H1 (cell line): Measurements from ENCODE around the gene KANSL1. TPM values are rescaled to one million over a fixed set of nuclear protein-coding genes. Genes with fewer than 3 reads are reported as not detected.

ENCODE experiments used
- CTCF ChIA-PET: fragments of 300-600 bp; sonication (Branson Sonifier 250); formaldehyde crosslinking; loops from one replicate; lab custom pipeline; 2021; ENCODE audit not compliant: partially characterized antibody; lab: Charles Lee
- POLR2A ChIA-PET: fragments of 300-600 bp; sonication (Branson Sonifier 250); formaldehyde crosslinking; loops from one replicate; lab custom pipeline; 2021; ENCODE audit warnings: inconsistent platforms; ENCODE audit not compliant: partially characterized antibody; lab: Charles Lee
- DNase-seq, 2 experiments: peaks; one replicate each; pipeline versions ENCODE4 v3.0.0 to v3.0.0-alpha.2; 2010 to 2022; ENCODE audit warnings: low spot score in 2 of 2, low read depth in 1 of 2, mixed read lengths in 1 of 2
- FAIRE-seq: peaks from 2 replicates; lab custom pipeline; 2011; peaks lifted over from hg19 to GRCh38; lab: Jason Lieb, UNC
- H2AFZ ChIP-seq: 2 replicates; pipeline ENCODE4 v1.8.1; 2012; ENCODE audit warnings: low read length, inconsistent platforms
- H2AK5ac ChIP-seq: 2 replicates; pipeline ENCODE4 v1.6.1; 2013; ENCODE audit warnings: low read depth, low read length
- H2BK120ac ChIP-seq: replicated peaks from 2 replicates; pipeline ENCODE3; 2013; ENCODE audit warnings: low read depth, low read length, inconsistent platforms
- H2BK12ac ChIP-seq: 2 replicates; pipeline ENCODE4 v1.6.1; 2013; ENCODE audit warnings: low read depth, low read length
- H2BK15ac ChIP-seq: 2 replicates; pipeline ENCODE4 v1.6.1; 2013; ENCODE audit warnings: low read length
- H2BK20ac ChIP-seq: 2 replicates; pipeline ENCODE4 v1.6.1; 2013; ENCODE audit warnings: low read length
- H2BK5ac ChIP-seq: 2 replicates; pipeline ENCODE4 v1.6.1; 2013; ENCODE audit warnings: low read depth, low read length
- H3K14ac ChIP-seq: 2 replicates; pipeline ENCODE4 v1.6.1; 2013; ENCODE audit warnings: inconsistent platforms; ENCODE audit not compliant: insufficient read length
- H3K18ac ChIP-seq: 2 replicates; pipeline ENCODE4 v1.6.1; 2013; ENCODE audit warnings: low read length; ENCODE audit errors: extremely low read depth
- H3K23ac ChIP-seq: 2 replicates; pipeline ENCODE4 v1.6.1; 2013; ENCODE audit warnings: inconsistent platforms; ENCODE audit not compliant: insufficient read length
- H3K23me2 ChIP-seq: 2 replicates; pipeline ENCODE4 v1.6.1; 2013; ENCODE audit warnings: low read depth, low read length
- H3K27ac ChIP-seq: 2 replicates; pipeline ENCODE4 v1.6.1; 2011; ENCODE audit warnings: low read depth, low read length, inconsistent platforms
- H3K27me3 ChIP-seq, 4 experiments: replicated peaks in 1 of 4; 1 replicate in 1 of 4; 2 replicates in 3 of 4; pipeline versions ENCODE4 v1.6.1 to v1.8.1; 2011 to 2013; ENCODE audit warnings: low read length in 3 of 4, mild to moderate bottlenecking in 3 of 4, inconsistent platforms in 2 of 4, mixed read lengths in 2 of 4, moderate library complexity in 1 of 4; ENCODE audit not compliant: control insufficient read depth in 3 of 4, insufficient read depth in 3 of 4; ENCODE audit errors: extremely low read depth in 1 of 4
- H3K36me3 ChIP-seq, 4 experiments: 2 replicates each; pipeline versions ENCODE4 v1.6.1 to v1.8.1; 2011 to 2013; ENCODE audit warnings: mild to moderate bottlenecking in 4 of 4, low read length in 3 of 4, moderate library complexity in 2 of 4, control low read depth in 1 of 4, inconsistent platforms in 1 of 4; ENCODE audit not compliant: insufficient read depth in 4 of 4, control insufficient read depth in 2 of 4
- H3K4ac ChIP-seq: replicated peaks from 2 replicates; pipeline ENCODE3; 2013; ENCODE audit warnings: low read length, low read depth, mixed read lengths, inconsistent platforms; ENCODE audit not compliant: insufficient read length
- H3K4me1 ChIP-seq, 4 experiments: replicated peaks in 1 of 4; 1 replicate in 1 of 4; 2 replicates in 3 of 4; pipeline versions ENCODE4 v1.6.1 to v1.8.1; 2011 to 2013; ENCODE audit warnings: low read length in 3 of 4, inconsistent platforms in 2 of 4, mixed read lengths in 1 of 4; ENCODE audit not compliant: insufficient read depth in 4 of 4, control insufficient read depth in 3 of 4
- H3K4me2 ChIP-seq, 2 experiments: 2 replicates each; pipeline versions ENCODE4 v1.6.1 to v1.8.1; 2011 to 2013; ENCODE audit warnings: low read depth in 2 of 2, low read length in 2 of 2, control low read depth in 1 of 2, inconsistent platforms in 1 of 2, mild to moderate bottlenecking in 1 of 2; ENCODE audit not compliant: insufficient read depth in 1 of 2
- H3K4me3 ChIP-seq, 4 experiments: fragments of 200-600, 300-600 bp in 1 of 4; sonication (generic), shearing (Covaris generic), sonication (Bioruptor Twin) in 1 of 4; 2 replicates each; pipeline versions ENCODE4 v1.5.1 to v1.8.1; 2011 to 2016; ENCODE audit warnings: low read length in 4 of 4, low read depth in 3 of 4, control low read depth in 2 of 4, inconsistent platforms in 2 of 4, mild to moderate bottlenecking in 2 of 4, mixed read lengths in 1 of 4, moderate library complexity in 1 of 4; ENCODE audit not compliant: insufficient read depth in 2 of 4; ENCODE audit errors: extremely low read depth in 1 of 4
- H3K56ac ChIP-seq: replicated peaks from 2 replicates; pipeline ENCODE3; 2013; ENCODE audit warnings: low read depth, mild to moderate bottlenecking, mixed read lengths, low read length, inconsistent platforms; ENCODE audit not compliant: insufficient read length
- H3K79me1 ChIP-seq: 2 replicates; pipeline ENCODE4 v1.6.1; 2013; ENCODE audit warnings: low read depth, low read length, control low read depth
- H3K79me2 ChIP-seq, 2 experiments: 2 replicates each; pipeline versions ENCODE4 v1.6.1 to v1.8.1; 2012 to 2013; ENCODE audit warnings: low read length in 2 of 2, mild to moderate bottlenecking in 2 of 2, inconsistent platforms in 1 of 2; ENCODE audit not compliant: insufficient read depth in 2 of 2, control insufficient read depth in 1 of 2
- H3K9ac ChIP-seq, 4 experiments: replicated peaks in 1 of 4; 1 replicate in 1 of 4; 2 replicates in 3 of 4; pipeline versions ENCODE4 v1.6.1 to v1.8.1; 2011 to 2013; ENCODE audit warnings: low read depth in 3 of 4, low read length in 3 of 4, control low read depth in 2 of 4, mild to moderate bottlenecking in 2 of 4, moderate library complexity in 2 of 4, inconsistent platforms in 1 of 4; ENCODE audit errors: extremely low read depth in 1 of 4
- H3K9me3 ChIP-seq, 2 experiments: 2 replicates each; pipeline versions ENCODE4 v1.6.1 to v1.8.1; 2012 to 2013; ENCODE audit warnings: mild to moderate bottlenecking in 2 of 2, moderate library complexity in 2 of 2, control low read depth in 1 of 2, inconsistent platforms in 1 of 2, low read depth in 1 of 2, low read length in 1 of 2, mixed read lengths in 1 of 2; ENCODE audit not compliant: insufficient read depth in 2 of 2
- H4K20me1 ChIP-seq, 2 experiments: replicated peaks in 1 of 2; 2 replicates each; pipeline versions ENCODE3 to v1.8.1; 2011 to 2013; ENCODE audit warnings: inconsistent platforms in 2 of 2, low read length in 2 of 2, mild to moderate bottlenecking in 1 of 2; ENCODE audit not compliant: insufficient read depth in 2 of 2, control insufficient read depth in 1 of 2
- H4K5ac ChIP-seq: 2 replicates; pipeline ENCODE4 v1.6.1; 2013; ENCODE audit warnings: low read length, low read depth, mixed read lengths, inconsistent platforms; ENCODE audit not compliant: insufficient read length
- H4K8ac ChIP-seq: 2 replicates; pipeline ENCODE4 v1.8.0; 2013; ENCODE audit warnings: mild to moderate bottlenecking, moderate library complexity, low read length, inconsistent platforms; ENCODE audit not compliant: insufficient read depth; ENCODE audit errors: extremely low read depth
- H4K91ac ChIP-seq: replicated peaks from 2 replicates; pipeline ENCODE3; 2013; ENCODE audit warnings: low read length, mixed read lengths, inconsistent platforms; ENCODE audit not compliant: insufficient read length
- CHD2 ChIP-seq: IDR thresholded peaks from 2 replicates; pipeline ENCODE4 v1.6.1; 2012; ENCODE audit warnings: low read length, improper control_type of control experiment
- CTBP2 ChIP-seq: IDR thresholded peaks from 2 replicates; pipeline ENCODE4 v1.7.0; 2011; ENCODE audit warnings: borderline replicate concordance, mild to moderate bottlenecking, moderate library complexity, mixed read lengths, low read length; ENCODE audit not compliant: insufficient read depth, insufficient read length
- E2F6 ChIP-seq: IDR thresholded peaks from 2 replicates; pipeline ENCODE4 v1.6.1; 2012; ENCODE audit warnings: inconsistent platforms
- KDM1A ChIP-seq: fragments of 200-600, 300-600 bp; sonication (generic); IDR thresholded peaks from 2 replicates; pipeline ENCODE4 v1.7.1; 2016; ENCODE audit warnings: mild to moderate bottlenecking, low read length, borderline replicate concordance
- KDM5A ChIP-seq: fragments of 200-600 bp; IDR thresholded peaks from 2 replicates; pipeline ENCODE4 v1.7.1; 2012; ENCODE audit warnings: mild to moderate bottlenecking, low read length, inconsistent platforms, mixed read lengths
- MAFK ChIP-seq: IDR thresholded peaks from 2 replicates; pipeline ENCODE4 v1.6.1; 2012; ENCODE audit warnings: low read depth, mild to moderate bottlenecking, improper control_type of control experiment, low read length
- POLR2A ChIP-seq, 2 experiments: IDR thresholded peaks; 1 replicate in 1 of 2; 2 replicates in 1 of 2; pipeline ENCODE4 v1.6.1; 2011; ENCODE audit warnings: low read depth in 2 of 2, low read length in 2 of 2, mild to moderate bottlenecking in 2 of 2; ENCODE audit errors: control extremely low read depth in 1 of 2
- SP1 ChIP-seq: IDR thresholded peaks from 2 replicates; pipeline ENCODE4 v1.6.1; 2011; ENCODE audit warnings: low read depth, low read length
- SP2 ChIP-seq: IDR thresholded peaks from 2 replicates; pipeline ENCODE4 v1.6.1; 2012; ENCODE audit warnings: mild to moderate bottlenecking, low read length, inconsistent platforms
- SP4 ChIP-seq: IDR thresholded peaks from 2 replicates; pipeline ENCODE4 v1.6.1; 2012; ENCODE audit warnings: low read length, inconsistent platforms
- TAF1 ChIP-seq: IDR thresholded peaks from 2 replicates; pipeline ENCODE4 v1.6.1; 2011; ENCODE audit warnings: mild to moderate bottlenecking, low read depth, low read length
- TCF12 ChIP-seq: IDR thresholded peaks from 2 replicates; pipeline ENCODE4 v1.6.1; 2011; ENCODE audit warnings: low read depth, mild to moderate bottlenecking, low read length
- polyA plus RNA-seq, 7 experiments: library from polyadenylated mRNA; depleted of rRNA in 3 of 7; stranded (reverse) in 5 of 7; unstranded in 2 of 7; fragments of >200 nt in 5 of 7; fragments of 200-250 nt in 2 of 7; gene quantifications; 1 replicate in 5 of 7; 2 replicates in 1 of 7; 4 replicates in 1 of 7; pipeline versions ENCODE4 v1.2.1 to v1.2.3, GENCODE V29; 2011 to 2013; ENCODE audit warnings: missing spikeins in 2 of 7, mixed read lengths in 2 of 7
- total RNA-seq: library from RNA; stranded (reverse); fragmentation: NEBNext Ultra II Directional; extraction: Animal tissue kit (Norgen Biotek cat#: 25700); gene quantifications from 2 replicates; pipeline ENCODE4 v1.2.1, GENCODE V29; 2021
- TF ChIP-seq, protein P1 (sequence below): IDR thresholded peaks from 2 replicates; pipeline ENCODE4 v1.6.1; 2012; ENCODE audit warnings: inconsistent platforms
- TF ChIP-seq, protein P2 (sequence below): IDR thresholded peaks from 2 replicates; pipeline ENCODE4 v1.6.1; 2012; ENCODE audit warnings: low read length, inconsistent platforms

KANSL1 gene
- total and polyA plus RNA-seq, 2 of the 8 experiments (the other 6 are each of a cell fraction or from before 2014, with no cell fraction given), result 34.0 to 128 TPM

DNA sequence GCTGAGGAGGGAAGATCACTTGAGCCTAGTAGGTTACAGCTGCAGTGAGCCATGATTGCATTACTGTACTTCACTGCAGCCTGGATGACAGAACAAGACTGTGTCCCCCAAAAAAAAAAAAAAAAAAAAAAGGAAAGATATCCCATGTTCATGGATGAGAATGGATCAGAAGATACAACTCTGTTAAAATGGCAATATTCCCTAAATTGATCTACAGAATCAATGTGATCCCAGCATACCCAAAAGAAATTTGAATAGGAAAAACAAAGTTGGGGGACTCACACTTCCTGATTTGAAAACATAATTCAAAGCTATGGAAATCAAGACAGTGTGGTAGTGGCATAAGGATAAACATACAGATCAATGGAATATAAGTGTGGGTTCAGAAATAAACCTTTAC, 12.7 kb upstream of the KANSL1 start:
- H3K4me2 ChIP-seq, result no peak overlapping the region
- H3K27ac ChIP-seq, result no peak overlapping the region
- FAIRE-seq (no peak), DNase-seq (no peak)
- H3K27me3 ChIP-seq, result no peaks in the 10 kb centered on the region
- no peaks in the 10 kb centered on the region for H3K9me3 ChIP-seq
- H4K20me1 ChIP-seq, result peaks cover 7 to 17% of the 10 kb centered on the region in 2 experiments
- no peak overlapping the region for H2BK5ac ChIP-seq
- no peaks in the 10 kb centered on the region for H3K4me1 ChIP-seq
- H3K18ac ChIP-seq, result no peak overlapping the region
- peaks cover 31% of the 10 kb centered on the region for H3K79me1 ChIP-seq
- H4K8ac ChIP-seq, result no peak overlapping the region
- no peak overlapping the region for H3K9ac ChIP-seq
- H2BK12ac ChIP-seq, result no peak overlapping the region
- H3K36me3 ChIP-seq, result peaks cover 0 to 5% (median 1%) of the 10 kb centered on the region in 4 experiments; a peak in 3 of 8 replicates
- H2AK5ac ChIP-seq, result no peak overlapping the region
- H2BK15ac ChIP-seq, result no peak overlapping the region
- ChIA-PET POLR2A (interaction anchor here (1.3 to 2.3 kb wide), 2 partner anchors 13 to 49 kb away, joined by 3 to 14 read pairs; partner anchors contain the start of gene KANSL1), CTCF (interaction anchor here (0.7 to 2.1 kb wide), 7 partner anchors 9 to 73 kb away, joined by 3 to 6 read pairs (median 3); partner anchors contain the start of gene KANSL1)
- no peak overlapping the region for H2BK120ac ChIP-seq
- no peak overlapping the region for H3K56ac ChIP-seq
- no peak overlapping the region for H2AFZ ChIP-seq
- peaks cover 15 to 97% of the 10 kb centered on the region in 2 experiments for H3K79me2 ChIP-seq
- H4K5ac ChIP-seq, result no peak overlapping the region
- no peak overlapping the region for H3K4ac ChIP-seq
- H3K4me3 ChIP-seq, result no peak overlapping the region
- no peak overlapping the region for H3K14ac ChIP-seq
- no peak overlapping the region for H2BK20ac ChIP-seq
- H4K91ac ChIP-seq, result no peak overlapping the region
- H3K23me2 ChIP-seq, result no peaks in the 10 kb centered on the region
- H3K23ac ChIP-seq, result no peak overlapping the region
- no peak for TF ChIP-seq TCF12
- no peak for TF ChIP-seq CTBP2
- no peak for TF ChIP-seq KDM1A
- no peak for TF ChIP-seq E2F6
- no peak for TF ChIP-seq TAF1
- no peak for TF ChIP-seq SP4
- TF ChIP-seq, protein P1, sequence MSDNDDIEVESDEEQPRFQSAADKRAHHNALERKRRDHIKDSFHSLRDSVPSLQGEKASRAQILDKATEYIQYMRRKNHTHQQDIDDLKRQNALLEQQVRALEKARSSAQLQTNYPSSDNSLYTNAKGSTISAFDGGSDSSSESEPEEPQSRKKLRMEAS, result no peak
- no peak for TF ChIP-seq SP1
- TF ChIP-seq SP2, result no peak
- TF ChIP-seq CHD2, result no peak
- TF ChIP-seq, protein P2, sequence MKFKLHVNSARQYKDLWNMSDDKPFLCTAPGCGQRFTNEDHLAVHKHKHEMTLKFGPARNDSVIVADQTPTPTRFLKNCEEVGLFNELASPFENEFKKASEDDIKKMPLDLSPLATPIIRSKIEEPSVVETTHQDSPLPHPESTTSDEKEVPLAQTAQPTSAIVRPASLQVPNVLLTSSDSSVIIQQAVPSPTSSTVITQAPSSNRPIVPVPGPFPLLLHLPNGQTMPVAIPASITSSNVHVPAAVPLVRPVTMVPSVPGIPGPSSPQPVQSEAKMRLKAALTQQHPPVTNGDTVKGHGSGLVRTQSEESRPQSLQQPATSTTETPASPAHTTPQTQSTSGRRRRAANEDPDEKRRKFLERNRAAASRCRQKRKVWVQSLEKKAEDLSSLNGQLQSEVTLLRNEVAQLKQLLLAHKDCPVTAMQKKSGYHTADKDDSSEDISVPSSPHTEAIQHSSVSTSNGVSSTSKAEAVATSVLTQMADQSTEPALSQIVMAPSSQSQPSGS, result no peak
- TF ChIP-seq POLR2A (IDR thresholded peaks at IDR 0.05; ENCODE audit: control extremely low read depth in 1 of 2, low read depth in 2 of 2, low read length in 2 of 2), result no peak
- TF ChIP-seq MAFK, result no peak
- no peak for TF ChIP-seq KDM5A
